Fibroblast of lung (primary cell): Measurements from ENCODE around the gene CNN2.

Experiments used
- CTCF ChIP-seq, 2 donors: IDR thresholded peaks in 1 of 2; conservative IDR thresholded peaks in 1 of 2; 1 replicate in 1 of 2; 2 replicates in 1 of 2; pipeline ENCODE4 v1.5.1; 2011 to 2012; ENCODE audit warnings: low read length in 2 of 2, control low read depth in 1 of 2, inconsistent platforms in 1 of 2, low read depth in 1 of 2, mild to moderate bottlenecking in 1 of 2
- EZH2 ChIP-seq: IDR thresholded peaks from 2 replicates; pipeline ENCODE4 v1.5.1; 2012; ENCODE audit warnings: low read length, control low read depth, mild to moderate bottlenecking; ENCODE audit errors: missing control alignments

DNA sequence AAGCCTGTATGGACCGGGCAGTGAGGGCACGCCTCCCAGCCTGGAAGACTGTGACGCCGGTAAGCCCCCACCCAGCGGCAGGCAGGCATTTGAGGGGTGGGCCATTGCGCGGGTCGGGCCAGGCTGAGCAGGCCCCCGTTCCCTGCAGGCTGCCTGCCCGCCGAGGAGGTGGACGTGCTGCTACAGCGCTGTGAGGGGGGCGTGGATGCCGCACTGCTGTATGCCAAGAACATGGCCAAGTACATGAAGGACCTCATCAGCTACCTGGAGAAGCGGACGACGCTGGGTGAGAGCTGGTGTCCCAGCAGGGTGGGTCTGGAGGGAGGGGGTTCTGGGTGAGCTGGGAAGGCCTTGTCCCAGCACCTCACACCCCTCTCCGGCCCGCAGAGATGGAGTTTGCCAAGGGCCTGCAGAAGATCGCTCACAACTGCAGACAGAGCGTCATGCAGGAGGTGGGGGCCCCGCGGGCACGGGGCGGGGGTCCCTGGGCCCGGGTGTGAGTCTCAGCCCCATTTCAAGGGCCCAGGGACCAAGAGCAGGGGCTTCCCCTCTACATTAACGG is 47.6 kb downstream of the CNN2 start:
- no peak for TF ChIP-seq CTCF (conservative IDR thresholded peaks at IDR 0.05 in 1 of 2, IDR thresholded peaks at IDR 0.05 in 1 of 2; ENCODE audit: low read depth in 1 of 2, low read length in 2 of 2)
- no peak for TF ChIP-seq EZH2
